GM21367 (cell line): ENCODE data around the gene IL1R2.

Experiments
- ATAC-seq: cut with Tn5 transposase; IDR thresholded peaks from one replicate; pipeline ENCODE4 v1.9.1; 2021; ENCODE audit not compliant: unreplicated experiment

IL1R2 gene

GRCh38 chr2:102018823-102019445 is 27.2 kb downstream of the IL1R2 start:
- no peak for ATAC-seq

GRCh38 chr2:102020596-102021170 is 28.9 kb downstream of the IL1R2 start:
- peak; percentile 67 for ATAC-seq

- ATAC-seq = no peak
Measured at GRCh38 chr2:102021779-102022178, 30.0 kb downstream of the IL1R2 start.

- no peak for ATAC-seq
Measured at GRCh38 chr2:102022884-102023539, 31.3 kb downstream of the IL1R2 start.

GRCh38 chr2:102024410-102024809 is 32.6 kb downstream of the IL1R2 start:
- no peak for ATAC-seq

- ATAC-seq = peak; percentile 39
Measured at GRCh38 chr2:102025016-102025501, 33.3 kb downstream of the IL1R2 start.

- ATAC-seq = no peak
Measured at GRCh38 chr2:102025583-102026267, 34.0 kb downstream of the IL1R2 start.

GRCh38 chr2:102027036-102027980 is 35.5 kb downstream of the IL1R2 start:
- ATAC-seq = no peak

GRCh38 chr2:102028470-102028869 is 36.7 kb downstream of the IL1R2 start:
- ATAC-seq = no peak

- no peak for ATAC-seq
Measured at GRCh38 chr2:102029405-102029804, 37.6 kb downstream of the IL1R2 start.

- no peak for ATAC-seq
Measured at GRCh38 chr2:102029952-102030351, 38.2 kb downstream of the IL1R2 start.

- ATAC-seq = no peak
Measured at GRCh38 chr2:102030502-102030854, 38.7 kb downstream of the IL1R2 start.

- no peak for ATAC-seq
Measured at GRCh38 chr2:102030855-102031527, 39.2 kb downstream of the IL1R2 start.

- ATAC-seq = no peak
Measured at GRCh38 chr2:102032368-102033030, 40.7 kb downstream of the IL1R2 start.

- peak; percentile 85 for ATAC-seq
Measured at GRCh38 chr2:102033031-102033749, 41.4 kb downstream of the IL1R2 start.

- no peak for ATAC-seq
Measured at GRCh38 chr2:102033750-102034682, 42.3 kb downstream of the IL1R2 start.

GRCh38 chr2:102034683-102035548 is 43.2 kb downstream of the IL1R2 start:
- ATAC-seq = no peak
